Measurements from ENCODE around the gene KRT32.

GRCh38 chr17:41511116-41511515 is 43.9 kb upstream of the KRT32 start:
- TF ChIP-seq, protein P1, sequence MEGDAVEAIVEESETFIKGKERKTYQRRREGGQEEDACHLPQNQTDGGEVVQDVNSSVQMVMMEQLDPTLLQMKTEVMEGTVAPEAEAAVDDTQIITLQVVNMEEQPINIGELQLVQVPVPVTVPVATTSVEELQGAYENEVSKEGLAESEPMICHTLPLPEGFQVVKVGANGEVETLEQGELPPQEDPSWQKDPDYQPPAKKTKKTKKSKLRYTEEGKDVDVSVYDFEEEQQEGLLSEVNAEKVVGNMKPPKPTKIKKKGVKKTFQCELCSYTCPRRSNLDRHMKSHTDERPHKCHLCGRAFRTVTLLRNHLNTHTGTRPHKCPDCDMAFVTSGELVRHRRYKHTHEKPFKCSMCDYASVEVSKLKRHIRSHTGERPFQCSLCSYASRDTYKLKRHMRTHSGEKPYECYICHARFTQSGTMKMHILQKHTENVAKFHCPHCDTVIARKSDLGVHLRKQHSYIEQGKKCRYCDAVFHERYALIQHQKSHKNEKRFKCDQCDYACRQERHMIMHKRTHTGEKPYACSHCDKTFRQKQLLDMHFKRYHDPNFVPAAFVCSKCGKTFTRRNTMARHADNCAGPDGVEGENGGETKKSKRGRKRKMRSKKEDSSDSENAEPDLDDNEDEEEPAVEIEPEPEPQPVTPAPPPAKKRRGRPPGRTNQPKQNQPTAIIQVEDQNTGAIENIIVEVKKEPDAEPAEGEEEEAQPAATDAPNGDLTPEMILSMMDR (IDR thresholded peaks at IDR 0.05) = no peak
- TF ChIP-seq POLR2A (IDR thresholded peaks at IDR 0.05) (no peak), POLR2AphosphoS5 (IDR thresholded peaks at IDR 0.05) (no peak)
